Left hindlimb (tissue), 1 donor: ENCODE data around the gene PAK4.
"Not testable (repeated sequence)": the region's sequence is repeated elsewhere in the genome, so short reads cannot be mapped to it uniquely, and the experiment has no call there.

Experiments
- DNase-seq: peaks from one replicate; pipeline ENCODE4 v3.0.0-alpha.2; 2018

The PAK4 gene

GRCh38 chr19:39130337-39131254 lies 5.0 kb downstream of the PAK4 start:
- DNase-seq: peak; percentile 83

DNA sequence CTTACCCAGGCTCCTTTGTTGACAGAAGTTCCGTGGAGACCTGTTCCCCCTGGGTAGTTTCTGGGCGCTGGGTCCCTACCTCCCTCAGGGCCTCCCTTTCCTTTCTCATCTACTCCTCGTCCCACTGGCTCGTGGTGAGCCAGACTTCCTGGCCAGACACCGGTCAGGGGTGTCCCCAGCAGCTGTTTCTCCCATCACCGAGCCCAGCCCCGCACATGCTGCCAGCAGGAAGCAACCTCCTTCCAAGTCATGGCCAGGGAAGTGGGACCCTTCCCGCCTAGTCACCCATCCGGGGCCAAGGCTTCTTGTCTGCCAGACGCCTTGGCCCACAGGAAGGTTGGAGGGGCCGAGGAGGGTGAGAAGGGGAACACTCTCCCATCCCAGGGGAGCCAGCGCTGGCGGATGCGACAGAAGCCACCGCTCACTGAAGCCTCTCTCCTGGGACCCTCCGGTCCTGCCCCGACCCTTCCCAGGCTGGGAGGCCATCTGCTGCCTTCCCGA lies 5.7 kb downstream of the PAK4 start:
- DNase-seq: peak; percentile 73

- DNase-seq: no peak
Measured at GRCh38 chr19:39132344-39132969, 6.9 kb downstream of the PAK4 start.

GRCh38 chr19:39133431-39134270 lies 8.1 kb downstream of the PAK4 start:
- DNase-seq: no peak

DNA sequence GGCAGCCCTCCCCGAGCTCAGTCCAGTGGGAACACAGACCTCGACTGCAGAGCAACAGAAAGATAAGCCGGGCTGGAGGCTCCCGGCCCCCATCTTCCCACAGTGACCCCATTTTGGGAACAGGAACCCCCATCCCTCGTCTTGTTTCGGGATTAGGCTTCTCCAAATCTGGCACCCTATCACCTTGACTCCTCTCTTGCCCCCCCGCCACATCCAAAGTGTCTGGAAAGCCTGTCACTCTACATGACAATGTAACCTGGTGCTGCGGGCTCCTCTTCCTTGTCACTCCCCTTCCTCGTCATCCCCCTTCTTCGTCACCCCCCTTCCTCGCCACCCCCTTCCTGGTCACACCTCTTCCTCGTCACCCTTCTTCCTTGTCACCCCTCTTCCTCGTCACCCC lies 10.1 kb downstream of the PAK4 start:
- DNase-seq: no peak

DNA sequence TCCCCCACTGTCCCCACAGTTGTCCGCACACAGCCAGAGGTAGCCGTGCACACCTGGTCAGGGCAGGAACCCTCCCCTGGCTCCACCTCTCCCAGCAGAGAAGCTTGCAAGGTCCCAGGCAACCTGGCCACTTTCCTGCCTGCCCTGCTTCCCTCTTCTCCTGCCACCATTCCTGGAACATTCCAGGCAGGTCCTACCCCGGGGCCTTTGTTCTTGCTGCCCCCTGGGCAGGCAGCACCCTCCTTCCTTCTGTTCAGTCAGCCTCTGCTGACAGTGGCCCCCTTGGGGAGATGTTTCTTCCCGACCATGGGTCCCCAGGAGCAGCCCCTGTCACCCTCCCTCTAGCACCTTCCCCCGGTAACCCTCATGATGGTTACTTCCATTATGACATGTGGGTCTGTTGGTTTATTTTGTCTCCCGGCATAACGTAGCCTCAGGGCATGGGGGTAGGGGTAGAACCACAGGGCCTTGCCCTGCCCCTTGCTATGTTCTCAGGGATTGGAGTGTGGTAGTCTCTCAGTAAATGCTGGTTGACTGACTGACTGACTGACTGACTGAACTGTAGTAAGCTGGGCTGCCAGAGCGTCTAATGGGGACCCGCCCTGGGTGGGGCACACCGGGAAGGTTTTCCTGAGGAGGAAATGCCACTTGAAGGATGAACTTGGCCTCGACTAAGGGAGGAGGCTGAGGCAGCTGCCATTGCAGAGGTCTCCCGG lies 10.8 kb downstream of the PAK4 start:
- DNase-seq: no peak

- no peak for DNase-seq
Measured at GRCh38 chr19:39137131-39137530, 11.5 kb downstream of the PAK4 start.

- no peak for DNase-seq
Measured at GRCh38 chr19:39138221-39139211, 12.9 kb downstream of the PAK4 start.

- DNase-seq: no peak
Measured at GRCh38 chr19:39139305-39139874, 13.8 kb downstream of the PAK4 start.

DNA sequence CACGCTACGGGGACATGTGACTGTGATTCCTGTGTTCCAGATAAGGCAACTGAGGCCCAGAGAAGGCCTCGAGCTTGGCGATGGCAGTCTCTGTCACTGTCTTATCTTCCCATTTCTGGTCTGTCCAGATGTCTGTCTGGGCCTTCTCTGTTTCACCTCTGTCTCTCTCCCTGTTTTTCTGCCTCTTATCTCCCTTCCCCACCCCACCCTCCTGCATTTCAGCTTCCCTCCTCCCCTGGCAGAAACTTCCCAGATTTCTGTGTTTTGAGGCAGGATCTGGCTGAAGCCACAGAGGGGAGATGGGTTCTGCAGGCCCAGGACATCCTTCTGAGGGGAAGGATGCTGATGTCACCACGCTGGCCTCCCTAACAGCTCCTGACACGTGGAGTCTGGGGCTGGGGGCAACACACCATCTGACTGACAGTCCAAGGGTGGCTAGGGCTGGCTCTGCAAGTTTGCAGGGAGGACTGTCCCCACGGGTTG lies 14.4 kb downstream of the PAK4 start:
- DNase-seq: no peak

GRCh38 chr19:39140594-39140993 lies 15.0 kb downstream of the PAK4 start:
- DNase-seq: no peak

DNA sequence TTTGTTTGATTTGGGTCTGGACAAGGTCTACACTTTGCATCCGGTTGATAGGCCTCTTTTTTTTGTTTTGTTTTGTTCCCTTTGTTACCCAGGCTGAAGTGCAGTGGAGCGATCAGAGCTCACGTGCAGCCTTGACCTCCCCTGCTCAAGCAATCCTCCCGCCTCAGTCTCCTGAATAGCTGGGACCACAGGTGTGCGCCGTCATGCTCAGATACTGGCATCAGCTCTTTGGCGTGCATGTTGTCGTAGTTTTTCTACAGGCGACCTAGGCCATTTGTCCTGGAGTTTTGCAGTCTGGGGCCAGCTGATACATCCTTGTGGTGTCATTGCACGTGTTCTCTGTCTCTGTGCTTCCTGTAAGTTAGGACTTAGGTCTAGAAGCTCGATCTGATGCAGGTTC lies 16.3 kb downstream of the PAK4 start:
- DNase-seq: no peak

- no peak for DNase-seq
Measured at GRCh38 chr19:39142630-39143029, 17.0 kb downstream of the PAK4 start.

DNA sequence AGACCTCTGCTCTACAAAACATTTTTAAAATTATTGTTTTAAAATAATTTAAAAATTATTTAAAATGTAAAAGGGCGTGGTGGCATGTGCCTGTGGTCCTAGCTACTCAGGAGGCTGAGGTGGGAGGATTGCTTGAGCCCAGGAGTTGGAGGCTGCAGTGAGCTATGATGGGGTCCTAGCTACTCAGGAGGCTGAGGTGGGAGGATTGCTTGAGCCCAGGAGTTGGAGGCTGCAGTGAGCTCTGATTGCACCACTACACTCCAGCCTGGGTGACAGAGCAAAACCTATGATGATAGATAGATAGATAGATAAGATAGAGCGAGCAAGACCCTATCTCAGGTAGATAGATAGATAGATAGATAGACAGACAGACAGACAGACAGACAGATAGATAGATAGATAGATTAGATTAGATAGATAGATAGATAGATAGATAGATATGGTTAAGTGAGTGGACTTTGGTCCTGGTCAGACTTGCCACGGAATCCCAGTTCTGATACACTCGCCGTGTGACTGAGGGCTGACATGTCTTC lies 18.2 kb downstream of the PAK4 start:
- not testable (repeated sequence) for DNase-seq

- no peak for DNase-seq
Measured at GRCh38 chr19:39144290-39145071, 18.9 kb downstream of the PAK4 start.

DNA sequence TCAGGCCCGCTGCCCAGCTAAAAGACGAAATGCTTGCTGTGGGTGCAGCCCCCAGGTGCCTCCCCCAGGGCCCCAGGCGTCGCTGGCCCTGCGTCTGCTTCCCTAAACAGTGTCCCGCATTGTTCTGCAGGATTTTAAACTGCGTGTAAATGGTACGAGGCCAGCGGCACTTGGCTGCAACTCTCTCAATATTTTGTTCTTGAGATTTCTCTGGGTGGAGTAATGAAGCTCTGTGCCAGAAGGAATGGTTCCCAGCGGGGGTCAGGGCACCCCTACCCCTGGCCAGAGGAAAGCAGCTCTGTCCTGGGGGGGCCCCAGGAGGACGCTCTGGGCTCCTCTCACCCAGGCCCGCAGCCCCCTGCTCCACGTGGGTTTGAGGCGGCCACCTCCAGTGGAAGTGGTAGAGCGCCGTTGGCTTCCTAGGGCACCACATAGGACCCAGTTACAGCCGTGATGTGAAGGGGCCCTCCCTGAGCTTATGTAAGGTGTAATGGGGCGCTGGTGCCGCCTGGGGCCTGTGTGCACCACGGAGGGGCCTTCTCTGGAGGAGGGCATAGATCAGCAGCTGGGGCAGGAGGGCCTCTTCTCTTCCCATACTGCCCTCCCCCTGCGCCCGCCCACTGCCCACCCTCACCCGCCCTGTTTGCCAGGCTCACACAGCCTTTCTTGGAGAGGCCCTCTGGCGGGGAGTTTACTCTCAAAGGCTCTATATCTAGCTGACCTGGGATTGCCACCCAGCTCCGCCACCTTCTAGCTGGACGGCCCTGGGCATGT lies 19.8 kb downstream of the PAK4 start:
- DNase-seq: no peak

GRCh38 chr19:39146091-39146490 lies 20.5 kb downstream of the PAK4 start:
- DNase-seq: no peak

GRCh38 chr19:39146686-39147450 lies 21.3 kb downstream of the PAK4 start:
- no peak for DNase-seq
